ENCODE data around the gene ZNF438.
"Not testable (repeated sequence)": the region's sequence is repeated elsewhere in the genome, so short reads cannot be mapped to it uniquely, and the experiment has no call there.

ZNF438 gene

DNA sequence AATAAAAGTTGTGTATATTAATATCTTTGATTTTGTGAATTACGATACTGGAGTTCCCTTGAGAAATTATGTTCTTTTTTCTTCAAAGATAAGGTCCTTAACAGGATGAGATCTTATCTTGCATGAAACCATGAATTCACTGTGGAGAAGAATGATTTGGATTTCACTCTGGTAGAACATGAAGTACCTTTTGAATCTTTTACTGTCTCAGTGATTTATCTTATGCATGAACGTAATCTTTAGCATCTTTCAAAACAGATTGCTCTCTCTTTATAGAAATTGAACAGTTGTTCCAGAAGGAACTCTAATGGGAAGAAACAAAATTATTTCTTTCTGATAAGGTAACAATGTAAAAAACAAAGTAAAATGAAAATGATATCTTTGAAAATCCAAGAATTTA lies 11.0 kb upstream of the ZNF438 start:
- TF ChIP-seq, protein P1, sequence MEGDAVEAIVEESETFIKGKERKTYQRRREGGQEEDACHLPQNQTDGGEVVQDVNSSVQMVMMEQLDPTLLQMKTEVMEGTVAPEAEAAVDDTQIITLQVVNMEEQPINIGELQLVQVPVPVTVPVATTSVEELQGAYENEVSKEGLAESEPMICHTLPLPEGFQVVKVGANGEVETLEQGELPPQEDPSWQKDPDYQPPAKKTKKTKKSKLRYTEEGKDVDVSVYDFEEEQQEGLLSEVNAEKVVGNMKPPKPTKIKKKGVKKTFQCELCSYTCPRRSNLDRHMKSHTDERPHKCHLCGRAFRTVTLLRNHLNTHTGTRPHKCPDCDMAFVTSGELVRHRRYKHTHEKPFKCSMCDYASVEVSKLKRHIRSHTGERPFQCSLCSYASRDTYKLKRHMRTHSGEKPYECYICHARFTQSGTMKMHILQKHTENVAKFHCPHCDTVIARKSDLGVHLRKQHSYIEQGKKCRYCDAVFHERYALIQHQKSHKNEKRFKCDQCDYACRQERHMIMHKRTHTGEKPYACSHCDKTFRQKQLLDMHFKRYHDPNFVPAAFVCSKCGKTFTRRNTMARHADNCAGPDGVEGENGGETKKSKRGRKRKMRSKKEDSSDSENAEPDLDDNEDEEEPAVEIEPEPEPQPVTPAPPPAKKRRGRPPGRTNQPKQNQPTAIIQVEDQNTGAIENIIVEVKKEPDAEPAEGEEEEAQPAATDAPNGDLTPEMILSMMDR (conservative IDR thresholded peaks at IDR 0.05; ENCODE audit: low read depth, low read length), result no peak
- H3K4me3 ChIP-seq (ENCODE audit: low read length), result no peak overlapping the region

DNA sequence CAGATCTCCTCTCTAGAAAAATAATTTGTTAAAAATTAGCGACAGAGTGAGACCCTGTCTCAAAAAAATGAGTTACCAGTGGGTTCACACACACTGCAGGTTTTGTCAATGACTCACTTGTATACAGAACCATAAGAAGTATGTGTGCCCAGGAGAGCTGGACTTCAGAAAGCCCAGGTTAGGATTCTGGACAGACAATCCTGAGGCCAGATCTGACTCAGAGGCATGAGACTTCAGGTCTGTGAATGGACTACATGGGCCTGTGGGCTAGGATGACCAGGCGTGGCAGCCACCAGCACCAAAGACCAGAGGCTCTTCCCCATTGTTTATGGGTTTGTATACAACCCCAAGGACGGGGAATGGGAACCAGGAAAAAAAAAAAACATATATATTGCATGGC lies 9.3 kb upstream of the ZNF438 start:
- H3K4me3 ChIP-seq (ENCODE audit: low read length), result no peak overlapping the region
- TF ChIP-seq, protein P1 (conservative IDR thresholded peaks at IDR 0.05; ENCODE audit: low read depth, low read length), result no peak
- DNase-seq (ENCODE audit: low read depth), result no peak

More for the DNA sequence above, 11.0 kb upstream of the ZNF438 start:
- DNase-seq (ENCODE audit: low read depth), result no peak

DNA sequence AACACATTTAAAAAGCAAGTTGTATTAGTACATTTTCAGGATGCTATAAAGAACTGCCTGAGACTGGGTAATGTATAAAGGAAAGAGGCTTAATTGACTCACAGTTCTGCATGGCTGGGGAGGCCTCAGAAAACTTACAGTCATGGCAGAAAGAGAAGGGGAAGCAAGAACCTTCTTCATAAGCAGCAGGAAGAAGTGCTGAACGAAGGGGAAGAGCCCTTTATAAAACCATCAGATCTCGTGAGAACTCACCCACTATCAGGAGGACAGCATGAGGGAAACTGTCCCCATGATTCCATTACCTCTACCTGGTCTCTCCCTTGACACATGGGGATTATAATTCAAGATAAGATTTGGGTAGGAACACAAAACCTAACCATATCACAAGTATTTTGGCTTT lies 7.3 kb upstream of the ZNF438 start:
- not testable (repeated sequence) for H3K4me3 ChIP-seq (ENCODE audit: low read length); DNase-seq (ENCODE audit: low read depth)

DNA sequence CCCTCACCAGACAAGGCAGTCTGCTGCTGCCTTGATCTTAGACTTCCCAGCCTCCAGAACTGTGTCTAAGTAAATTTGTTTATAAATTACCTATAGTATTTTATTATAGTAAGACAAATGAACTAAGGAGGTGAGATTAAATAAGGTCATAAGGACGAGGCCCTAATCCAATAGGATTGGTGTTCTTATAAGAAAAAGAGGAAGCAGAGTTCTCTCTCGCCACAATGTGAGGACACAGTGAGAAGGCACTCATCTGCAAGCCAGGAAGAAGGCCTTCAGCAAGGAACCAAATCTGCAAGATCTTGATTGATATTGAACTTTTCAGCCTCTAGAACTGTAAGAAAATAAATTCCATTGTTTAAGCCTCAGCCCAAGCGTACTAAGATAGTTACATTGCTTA lies 6.1 kb upstream of the ZNF438 start:
- no peak for DNase-seq (ENCODE audit: low read depth)
- TF ChIP-seq, protein P1 (conservative IDR thresholded peaks at IDR 0.05; ENCODE audit: low read depth, low read length), result no peak

DNA sequence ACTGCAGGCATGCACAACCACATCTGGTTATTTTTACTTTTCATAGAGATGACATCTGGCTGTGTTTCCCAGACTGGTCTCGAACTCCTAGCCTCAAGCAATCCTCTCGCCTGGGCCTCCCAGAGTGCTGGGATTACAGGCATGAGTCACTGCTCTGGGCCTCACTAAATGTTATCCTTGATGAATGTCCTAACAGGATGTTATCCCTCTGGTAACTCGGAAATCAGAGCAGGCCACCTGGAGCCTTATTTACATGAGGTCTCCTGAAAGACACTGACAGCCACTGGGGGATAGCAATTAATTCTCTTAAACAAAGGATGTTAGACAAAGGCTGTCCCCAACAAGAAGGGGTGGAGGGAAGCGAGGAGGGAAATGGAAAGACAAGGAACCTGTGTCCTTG lies 4.5 kb upstream of the ZNF438 start:
- DNase-seq (ENCODE audit: low read depth), result no peak
- TF ChIP-seq, protein P1 (conservative IDR thresholded peaks at IDR 0.05; ENCODE audit: low read depth, low read length), result no peak
- H3K4me3 ChIP-seq (ENCODE audit: low read length), result no peak overlapping the region

More for the DNA sequence above, 6.1 kb upstream of the ZNF438 start:
- no peak overlapping the region for H3K4me3 ChIP-seq (ENCODE audit: low read length)

DNA sequence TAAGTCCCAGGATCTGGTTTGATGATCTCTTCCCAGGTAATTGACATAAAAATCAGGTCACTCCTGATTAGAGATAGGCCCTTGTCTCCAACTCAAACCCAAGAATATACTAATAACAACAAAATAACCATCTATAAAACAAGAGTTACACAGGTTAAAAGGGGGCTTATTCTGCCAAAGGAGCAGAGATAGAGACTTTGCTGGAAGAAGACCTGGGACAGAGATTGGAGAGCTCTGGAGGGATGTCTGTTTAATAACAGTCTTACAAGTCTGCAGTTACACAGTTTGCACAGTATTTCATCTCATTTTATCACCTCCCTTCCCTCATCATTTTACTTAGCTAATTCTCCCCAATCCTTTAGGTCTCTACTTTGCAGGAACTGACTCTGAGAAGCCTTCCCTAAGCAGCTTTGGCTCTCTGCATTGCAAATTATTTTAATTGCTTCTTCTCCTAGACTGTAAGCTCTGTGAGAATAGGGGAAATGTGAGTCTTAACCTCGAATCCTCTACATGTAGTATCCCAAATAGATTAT lies 3.7 kb upstream of the ZNF438 start:
- no peak for DNase-seq (ENCODE audit: low read depth)
- TF ChIP-seq, protein P1 (conservative IDR thresholded peaks at IDR 0.05; ENCODE audit: low read depth, low read length), result no peak
- no peak overlapping the region for H3K4me3 ChIP-seq (ENCODE audit: low read length)

DNA sequence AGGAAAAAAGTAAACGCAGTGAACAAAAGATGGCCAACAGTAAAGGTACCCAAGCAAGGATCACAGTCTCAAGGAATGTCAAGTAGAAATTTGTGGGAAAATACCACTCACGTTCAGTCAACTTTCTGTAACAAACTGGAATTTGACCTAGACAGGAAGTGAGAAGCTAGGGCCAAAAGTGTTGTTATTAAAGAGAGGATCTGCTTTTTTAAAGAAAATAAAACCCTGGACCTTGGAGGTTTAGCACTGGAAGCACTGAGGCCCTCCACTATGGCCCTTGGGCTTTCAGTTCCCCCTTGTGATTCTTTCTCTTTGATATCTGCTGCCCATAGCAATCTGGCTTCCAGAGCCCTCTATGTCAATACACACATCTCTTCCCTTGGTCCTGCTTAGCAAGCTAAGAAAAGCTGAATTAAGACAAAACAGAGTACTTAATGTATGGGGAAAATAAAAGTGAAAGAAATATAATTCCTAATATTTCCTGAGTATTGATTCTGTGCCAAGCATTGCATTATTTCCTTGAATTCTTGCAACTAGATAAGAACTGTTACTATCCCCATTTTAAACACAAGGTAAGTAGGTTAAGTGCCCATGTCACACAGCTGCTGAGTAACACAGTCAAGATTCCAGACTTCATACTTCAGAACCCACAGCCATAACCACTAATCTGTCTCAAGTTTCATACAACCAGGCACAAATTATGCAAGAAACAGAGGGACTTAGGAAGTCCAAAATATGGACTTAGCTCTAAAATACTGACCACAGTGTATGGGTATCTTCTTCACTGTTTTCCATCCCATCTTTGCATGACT lies 2.6 kb upstream of the ZNF438 start:
- TF ChIP-seq, protein P1 (conservative IDR thresholded peaks at IDR 0.05; ENCODE audit: low read depth, low read length), result no peak
- no peak overlapping the region for H3K4me3 ChIP-seq (ENCODE audit: low read length)

More for the DNA sequence above, 2.6 kb upstream of the ZNF438 start:
- DNase-seq (ENCODE audit: low read depth), result peak; percentile 73
